ENCODE results near the gene TMEM82.

DNA sequence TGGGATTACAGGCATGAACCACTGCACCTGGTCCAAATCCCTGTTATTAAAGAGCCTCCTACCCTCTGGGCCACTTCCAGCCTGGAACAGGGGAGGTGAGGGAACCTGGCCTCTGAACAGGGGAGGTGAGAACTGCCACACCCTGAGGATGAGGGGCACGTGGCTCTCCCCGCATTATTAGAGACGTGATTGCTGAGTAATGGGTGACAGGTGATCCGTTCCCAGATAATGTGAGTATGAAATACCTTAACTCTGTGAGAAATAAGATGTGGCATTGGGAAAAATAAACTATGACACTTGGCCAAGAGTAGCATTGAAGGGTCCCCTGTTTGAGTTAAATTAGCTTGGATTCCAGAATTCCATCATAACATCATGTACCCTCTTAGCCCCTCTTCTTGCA lies 19.9 kb upstream of the TMEM82 start:
- TF ChIP-seq, protein P1, sequence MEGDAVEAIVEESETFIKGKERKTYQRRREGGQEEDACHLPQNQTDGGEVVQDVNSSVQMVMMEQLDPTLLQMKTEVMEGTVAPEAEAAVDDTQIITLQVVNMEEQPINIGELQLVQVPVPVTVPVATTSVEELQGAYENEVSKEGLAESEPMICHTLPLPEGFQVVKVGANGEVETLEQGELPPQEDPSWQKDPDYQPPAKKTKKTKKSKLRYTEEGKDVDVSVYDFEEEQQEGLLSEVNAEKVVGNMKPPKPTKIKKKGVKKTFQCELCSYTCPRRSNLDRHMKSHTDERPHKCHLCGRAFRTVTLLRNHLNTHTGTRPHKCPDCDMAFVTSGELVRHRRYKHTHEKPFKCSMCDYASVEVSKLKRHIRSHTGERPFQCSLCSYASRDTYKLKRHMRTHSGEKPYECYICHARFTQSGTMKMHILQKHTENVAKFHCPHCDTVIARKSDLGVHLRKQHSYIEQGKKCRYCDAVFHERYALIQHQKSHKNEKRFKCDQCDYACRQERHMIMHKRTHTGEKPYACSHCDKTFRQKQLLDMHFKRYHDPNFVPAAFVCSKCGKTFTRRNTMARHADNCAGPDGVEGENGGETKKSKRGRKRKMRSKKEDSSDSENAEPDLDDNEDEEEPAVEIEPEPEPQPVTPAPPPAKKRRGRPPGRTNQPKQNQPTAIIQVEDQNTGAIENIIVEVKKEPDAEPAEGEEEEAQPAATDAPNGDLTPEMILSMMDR (IDR thresholded peaks at IDR 0.05): no peak
- no peak for TF ChIP-seq POLR2AphosphoS5 (IDR thresholded peaks at IDR 0.05; ENCODE audit: low read depth, low read length)

All from SK-N-SH (cell line).